Adrenal gland (tissue), 5 donors: ENCODE data around the gene NPIPB12.
"Not testable (repeated sequence)": the region's sequence is repeated elsewhere in the genome, so short reads cannot be mapped to it uniquely, and the experiment has no call there.

Experiments
- CTCF ChIP-seq, 6 experiments: fragments of 450-650 bp in 4 of 6; fragments of 200-600 bp in 2 of 6; sonication (generic) in 1 of 6; IDR thresholded peaks; 1 replicate in 5 of 6; 2 replicates in 1 of 6; pipeline versions ENCODE4 v1.5.1 to v1.8.0; 2016 to 2021; ENCODE audit warnings: antibody characterized with exemption in 6 of 6, mild to moderate bottlenecking in 2 of 6, moderate library complexity in 1 of 6
- POLR2A ChIP-seq, 2 donors: fragments of 450-650 bp; IDR thresholded peaks; one replicate each; pipeline ENCODE4 v1.6.1; 2017; ENCODE audit warnings: antibody characterized with exemption in 2 of 2, mild to moderate bottlenecking in 2 of 2, moderate library complexity in 1 of 2
- donor health status: DM: no; HTN: no; CAD: no.

GRCh38 chr16:29465985-29466824 is 40.0 kb downstream of the NPIPB12 start:
- not testable (repeated sequence) for TF ChIP-seq CTCF, POLR2A (IDR thresholded peaks at IDR 0.05)
